ENCODE measurements around the gene SKP1. TPM values are rescaled to one million over a fixed set of nuclear protein-coding genes. Genes with fewer than 3 reads are reported as not detected.
"Not testable (repeated sequence)": the region's sequence is repeated elsewhere in the genome, so short reads cannot be mapped to it uniquely, and the experiment has no call there.

SKP1 gene
- 100 to 1,000 TPM; 538 to 706 (median 552) TPM for polyA plus RNA-seq (ENCODE audit: insufficient read depth in 1 of 5, insufficient read length in 5 of 5, low replicate concordance in 1 of 5)
- long read RNA-seq, donor 1, full-length matches to known transcripts, result 456 of 567 reads
- long read RNA-seq, donor 1, partial matches to known transcripts, result 86 of 567 reads
- long read RNA-seq, donor 1, other reads (novel, unspliced or antisense), result 25 of 567 reads
- long read RNA-seq, donor 2, full-length matches to known transcripts, result 306 of 322 reads
- long read RNA-seq, donor 2, partial matches to known transcripts, result 11 of 322 reads
- long read RNA-seq, donor 2, other reads (novel, unspliced or antisense), result 5 of 322 reads
- long read RNA-seq, donor 3, full-length matches to known transcripts, result 325 of 393 reads
- long read RNA-seq, donor 3, partial matches to known transcripts, result 56 of 393 reads
- long read RNA-seq, donor 3, other reads (novel, unspliced or antisense), result 12 of 393 reads
- long read RNA-seq, donor 4, full-length matches to known transcripts, result 180 of 223 reads
- long read RNA-seq, donor 4, partial matches to known transcripts, result 37 of 223 reads
- long read RNA-seq, donor 4, other reads (novel, unspliced or antisense), result 6 of 223 reads
- long read RNA-seq, donor 5, full-length matches to known transcripts, result 485 of 579 reads
- long read RNA-seq, donor 5, partial matches to known transcripts, result 73 of 579 reads
- long read RNA-seq, donor 5, other reads (novel, unspliced or antisense), result 21 of 579 reads
- long read RNA-seq, donor 6, full-length matches to known transcripts, result 418 of 472 reads
- long read RNA-seq, donor 6, partial matches to known transcripts, result 44 of 472 reads
- long read RNA-seq, donor 6, other reads (novel, unspliced or antisense), result 10 of 472 reads
- long read RNA-seq, donor 7, full-length matches to known transcripts, result 197 of 232 reads
- long read RNA-seq, donor 7, partial matches to known transcripts, result 35 of 232 reads
- long read RNA-seq, donor 7, other reads (novel, unspliced or antisense), result 0 of 232 reads
- long read RNA-seq, donor 8, full-length matches to known transcripts, result 134 of 152 reads
- long read RNA-seq, donor 8, partial matches to known transcripts, result 18 of 152 reads
- long read RNA-seq, donor 8, other reads (novel, unspliced or antisense), result 0 of 152 reads

- peak; percentile 90 to 91 for DNase-seq
Observed at GRCh38 chr5:134176511-134177368, at the start of gene SKP1. Gene SKP1, minus strand, starts transcription at chr5:134176950. Its CDS starts 2,928 bp downstream, at chr5:134174022.

- peak; percentile 100 for DNase-seq
Observed at GRCh38 chr5:134225780-134226440, 49.2 kb upstream of the SKP1 start, which contains the start of gene PPP2CA. Gene PPP2CA, minus strand, starts transcription at chr5:134226073. Its CDS starts 212 bp downstream, at chr5:134225861.

GRCh38 chr5:134224888-134225779, 48.4 kb upstream of the SKP1 start:
- peak; percentile 76 to 77 for DNase-seq

DNA sequence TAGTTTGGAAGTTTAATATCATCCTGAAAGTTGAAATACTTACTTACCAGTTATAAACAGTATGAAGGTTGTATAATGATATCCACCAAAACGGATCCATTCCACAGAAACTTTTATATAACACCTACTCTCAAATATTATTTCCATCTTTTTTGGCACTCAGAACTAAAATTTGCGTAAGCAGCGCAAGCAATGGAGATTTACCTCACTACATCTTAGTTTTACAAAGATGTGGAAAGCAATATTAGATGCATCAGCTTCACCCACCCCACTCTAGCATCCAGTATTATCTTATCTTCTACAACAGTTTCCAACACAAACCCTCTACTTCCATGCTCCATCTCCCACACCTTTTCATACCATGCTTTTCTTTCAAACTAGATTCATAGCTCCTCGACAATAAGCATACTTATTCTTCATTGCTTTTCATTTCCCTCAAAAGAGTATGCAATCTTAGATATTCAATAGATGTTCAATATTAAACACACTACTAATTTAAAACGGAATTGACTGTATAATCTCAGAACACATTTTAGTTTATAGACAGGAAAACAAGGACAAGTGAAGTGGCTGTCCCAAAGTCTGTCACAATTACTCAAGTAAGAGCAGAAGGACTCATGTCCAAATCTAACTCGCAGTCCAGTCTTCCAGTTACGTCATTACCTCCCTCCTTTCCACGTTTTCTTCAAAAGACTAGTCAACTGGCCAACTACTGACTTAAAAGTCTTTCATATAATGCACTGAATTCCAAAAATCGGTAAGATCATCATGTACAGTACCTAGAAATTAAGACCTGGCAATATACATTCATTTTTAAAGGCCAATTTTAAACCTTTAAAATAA, 46.9 kb upstream of the SKP1 start:
- DNase-seq, result no peak

DNA sequence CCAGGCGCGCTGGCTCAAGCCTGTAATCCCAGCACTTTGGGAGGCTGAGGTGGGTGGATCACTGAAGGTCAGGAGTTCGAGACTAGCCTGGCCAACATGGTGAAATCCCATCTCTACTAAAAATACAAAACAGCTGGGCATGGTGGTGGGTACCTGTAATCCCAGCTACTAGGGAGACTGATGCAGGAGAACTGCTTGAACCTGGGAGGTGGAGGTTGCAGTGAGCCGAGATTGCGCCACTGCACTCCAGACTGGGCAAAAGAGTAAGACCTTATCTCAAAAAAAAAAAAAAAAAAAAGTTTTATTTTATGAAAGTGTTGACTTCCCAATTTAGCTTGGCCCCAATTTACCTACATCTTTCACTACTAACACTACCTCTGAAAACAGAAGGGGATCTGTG, 44.9 kb upstream of the SKP1 start:
- not testable (repeated sequence) for DNase-seq

- DNase-seq, result no peak
Observed at GRCh38 chr5:134215757-134216156, 39.0 kb upstream of the SKP1 start.

- not testable (repeated sequence) for DNase-seq
Observed at GRCh38 chr5:134211263-134212031, 34.7 kb upstream of the SKP1 start.

GRCh38 chr5:134209477-134210245, 32.9 kb upstream of the SKP1 start:
- DNase-seq, result no peak

DNA sequence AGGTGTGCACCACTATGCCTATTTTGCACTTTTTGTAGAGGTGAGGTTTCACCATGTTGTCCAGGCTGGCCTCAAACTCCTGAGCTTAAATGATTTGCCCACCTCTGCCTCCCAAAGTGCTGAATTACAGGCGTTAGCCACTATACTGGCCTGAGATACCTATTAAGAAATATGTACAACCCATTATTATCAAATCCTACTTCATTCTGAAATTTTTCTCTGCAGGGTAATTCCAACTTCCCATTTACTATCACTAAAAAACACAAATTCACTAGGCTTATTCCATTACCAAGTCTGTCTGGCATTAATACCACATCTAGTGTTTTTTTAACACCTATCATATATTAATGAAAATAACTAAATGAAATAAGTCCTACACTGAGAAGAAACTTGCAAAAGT, 30.9 kb upstream of the SKP1 start:
- no peak for DNase-seq

GRCh38 chr5:134206627-134207160, 29.9 kb upstream of the SKP1 start:
- no peak for DNase-seq

DNA sequence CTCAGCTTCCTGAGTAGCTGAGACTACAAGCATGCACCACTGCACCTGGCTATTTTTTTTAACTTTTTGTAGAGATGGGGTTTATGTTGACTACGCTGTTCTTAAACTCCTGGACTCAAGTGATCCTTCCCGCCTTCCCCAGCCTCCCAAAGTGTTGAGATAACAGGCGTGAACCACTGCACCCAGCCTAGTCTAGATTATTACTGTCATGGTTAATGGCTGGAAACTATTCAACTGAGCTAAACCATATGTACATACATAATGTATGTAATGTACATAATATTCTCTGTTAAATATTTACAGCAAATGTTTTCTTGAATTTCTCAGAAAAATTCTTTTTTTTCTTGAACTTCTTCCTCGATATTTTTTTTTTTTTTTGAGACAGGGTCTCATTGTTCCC, 27.8 kb upstream of the SKP1 start:
- DNase-seq, result no peak

DNA sequence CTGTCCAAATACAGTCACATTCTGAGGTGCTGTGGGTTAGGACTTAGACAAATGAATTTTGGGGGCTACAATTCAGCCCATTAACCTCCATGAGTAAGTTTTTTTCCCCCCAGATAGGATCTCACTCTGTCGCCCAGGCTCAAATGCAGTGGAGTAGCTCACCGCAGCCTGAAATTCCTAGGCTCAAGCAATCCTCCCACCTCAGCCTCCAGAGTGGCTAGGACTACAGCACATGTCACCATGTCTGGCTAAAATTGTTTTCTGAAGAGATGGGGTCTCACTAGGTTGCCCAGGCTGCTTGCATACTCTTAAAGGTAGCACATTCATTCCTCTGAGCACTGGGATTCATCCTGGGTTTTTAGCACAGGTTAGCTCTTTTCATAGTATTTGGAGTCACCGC, 26.9 kb upstream of the SKP1 start:
- no peak for DNase-seq

DNA sequence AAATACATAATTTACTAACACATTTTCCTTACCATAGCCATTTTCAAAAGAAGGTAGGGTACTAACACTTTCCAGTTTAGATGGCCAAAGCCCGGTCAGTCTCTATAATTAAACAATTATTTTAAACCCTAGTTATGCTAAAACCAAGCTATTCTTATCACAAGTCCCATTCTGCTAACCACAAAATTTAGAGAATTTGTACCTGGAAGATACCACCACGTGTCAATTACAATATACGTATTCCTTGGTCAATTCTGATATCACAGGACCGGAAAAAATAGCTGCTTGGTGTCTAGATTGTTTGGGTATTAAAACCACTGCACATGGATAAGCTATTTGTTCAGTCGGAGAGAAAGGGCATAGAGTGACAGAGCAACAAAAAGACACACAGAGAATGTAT, 18.9 kb upstream of the SKP1 start:
- no peak for DNase-seq

DNA sequence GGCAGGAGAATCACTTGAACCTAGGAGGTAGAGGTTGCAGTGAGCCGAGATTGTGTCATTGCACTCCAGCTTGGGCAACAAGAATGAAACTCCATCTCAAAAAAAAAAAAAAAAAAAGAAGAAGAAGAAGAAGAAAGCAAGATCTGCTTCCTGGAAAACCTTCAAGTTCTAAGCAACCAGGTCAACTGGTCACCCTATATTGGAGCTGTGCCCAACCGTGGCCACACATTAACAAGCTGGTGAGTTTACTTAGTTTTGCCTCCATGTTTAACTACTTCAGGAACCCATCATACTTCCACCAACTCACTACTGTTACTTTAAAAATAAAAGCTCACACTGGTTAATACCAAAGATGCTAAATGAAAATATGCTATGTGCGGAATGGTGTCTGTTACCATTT, 12.3 kb upstream of the SKP1 start:
- DNase-seq, result no peak

GRCh38 chr5:134188092-134188491, 11.3 kb upstream of the SKP1 start:
- DNase-seq, result no peak
